ENCODE measurements around the gene ASPHD2. TPM values are rescaled to one million over a fixed set of nuclear protein-coding genes. Genes with fewer than 3 reads are reported as not detected.
"Not testable (repeated sequence)": the region's sequence is repeated elsewhere in the genome, so short reads cannot be mapped to it uniquely, and the experiment has no call there.

Gene ASPHD2
- total RNA-seq, 1 donor from 2014 or later = 14.2 TPM

DNA sequence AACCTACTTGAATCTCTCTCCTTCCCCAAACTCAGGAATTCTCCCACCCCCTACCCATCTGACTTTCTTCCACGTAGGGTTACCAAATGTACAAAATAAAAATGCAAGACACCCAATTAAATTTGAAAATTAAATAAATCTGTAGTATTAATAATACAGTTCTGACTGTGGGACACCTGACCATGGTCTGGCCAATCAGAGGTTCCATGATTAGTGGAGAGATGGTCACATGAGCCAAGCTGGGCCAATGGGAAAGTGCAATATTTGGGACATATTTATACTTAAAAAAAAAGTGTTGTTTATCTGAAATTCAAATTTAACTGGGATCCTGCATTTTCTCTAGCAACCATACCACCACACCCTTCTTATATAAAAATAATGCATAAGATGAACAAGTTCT is 29.8 kb upstream of the ASPHD2 start:
- Mint-ChIP-seq H3K9me3 (no peaks in the 10 kb centered on the region), H3K36me3 (ENCODE audit: low read depth) (no peaks in the 10 kb centered on the region), H3K27ac (no peak overlapping the region), H3K4me3 (ENCODE audit: low read depth) (no peak overlapping the region), H3K27me3 (ENCODE audit: low read depth) (no peaks in the 10 kb centered on the region), H3K4me1 (ENCODE audit: low read depth) (peaks cover 5% of the 10 kb centered on the region)
- no peak for DNase-seq (ENCODE audit: low spot score)
- intact Hi-C loops (cut with micrococcal nuclease) = no loop called here

GRCh38 chr22:26401726-26402125 is 27.3 kb upstream of the ASPHD2 start:
- H3K27ac Mint-ChIP-seq = no peak overlapping the region

DNA sequence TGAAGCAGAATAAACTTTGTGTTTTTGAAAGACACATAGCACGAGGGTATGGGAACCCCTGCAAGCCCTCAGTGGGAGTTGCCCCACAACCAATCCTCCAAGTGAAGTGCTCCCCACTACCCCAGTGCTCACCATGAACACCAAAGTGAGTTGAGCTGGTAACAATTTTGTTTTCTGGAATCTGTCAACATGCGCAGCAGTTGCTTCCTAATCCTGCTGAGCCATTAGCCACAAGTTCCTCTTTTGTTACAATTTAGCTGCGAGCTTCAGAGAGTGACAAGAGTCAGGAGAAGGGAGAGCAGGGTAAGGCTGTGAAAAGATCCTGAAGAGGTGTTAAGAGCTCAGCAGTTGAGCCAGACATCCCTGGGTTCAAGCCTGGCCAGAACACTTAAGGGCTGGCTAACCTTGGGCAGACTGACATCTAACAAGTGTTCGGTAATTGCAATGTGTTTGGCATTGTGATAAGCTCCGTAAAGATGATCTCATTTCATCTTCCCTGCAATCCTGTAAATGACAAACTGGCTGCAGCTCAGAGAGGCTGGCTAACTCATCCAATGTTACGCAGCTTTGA is 24.1 kb upstream of the ASPHD2 start:
- intact Hi-C loops (cut with micrococcal nuclease) = no loop called here
- no peaks in the 10 kb centered on the region for H3K36me3 Mint-ChIP-seq (ENCODE audit: low read depth)
- H3K27ac Mint-ChIP-seq = no peak overlapping the region

More at GRCh38 chr22:26401726-26402125, 27.3 kb upstream of the ASPHD2 start:
- peaks cover 12% of the 10 kb centered on the region for H3K4me1 Mint-ChIP-seq (ENCODE audit: low read depth)
- no peak for DNase-seq (ENCODE audit: low spot score)
- intact Hi-C loops (cut with micrococcal nuclease) = no loop called here
- no peak overlapping the region for H3K4me3 Mint-ChIP-seq (ENCODE audit: low read depth)
- H3K27me3 Mint-ChIP-seq (ENCODE audit: low read depth) = no peaks in the 10 kb centered on the region
- no peaks in the 10 kb centered on the region for H3K9me3 Mint-ChIP-seq
- no peaks in the 10 kb centered on the region for H3K36me3 Mint-ChIP-seq (ENCODE audit: low read depth)

GRCh38 chr22:26406118-26406517 is 22.9 kb upstream of the ASPHD2 start:
- no peaks in the 10 kb centered on the region for H3K36me3 Mint-ChIP-seq (ENCODE audit: low read depth)
- H3K4me3 Mint-ChIP-seq (ENCODE audit: low read depth) = no peak overlapping the region
- peaks cover 6% of the 10 kb centered on the region for H3K27me3 Mint-ChIP-seq (ENCODE audit: low read depth)
- intact Hi-C loops (cut with micrococcal nuclease) = no loop called here
- no peaks in the 10 kb centered on the region for H3K9me3 Mint-ChIP-seq
- DNase-seq (ENCODE audit: low spot score) = no peak
- no peak overlapping the region for H3K27ac Mint-ChIP-seq
- H3K4me1 Mint-ChIP-seq (ENCODE audit: low read depth) = peaks cover 12% of the 10 kb centered on the region

More for the DNA sequence above, 24.1 kb upstream of the ASPHD2 start:
- Mint-ChIP-seq H3K4me3 (ENCODE audit: low read depth) (no peak overlapping the region), H3K9me3 (no peaks in the 10 kb centered on the region), H3K4me1 (ENCODE audit: low read depth) (peaks cover 12% of the 10 kb centered on the region), H3K27me3 (ENCODE audit: low read depth) (peaks cover 5% of the 10 kb centered on the region)
- no peak for DNase-seq (ENCODE audit: low spot score)

DNA sequence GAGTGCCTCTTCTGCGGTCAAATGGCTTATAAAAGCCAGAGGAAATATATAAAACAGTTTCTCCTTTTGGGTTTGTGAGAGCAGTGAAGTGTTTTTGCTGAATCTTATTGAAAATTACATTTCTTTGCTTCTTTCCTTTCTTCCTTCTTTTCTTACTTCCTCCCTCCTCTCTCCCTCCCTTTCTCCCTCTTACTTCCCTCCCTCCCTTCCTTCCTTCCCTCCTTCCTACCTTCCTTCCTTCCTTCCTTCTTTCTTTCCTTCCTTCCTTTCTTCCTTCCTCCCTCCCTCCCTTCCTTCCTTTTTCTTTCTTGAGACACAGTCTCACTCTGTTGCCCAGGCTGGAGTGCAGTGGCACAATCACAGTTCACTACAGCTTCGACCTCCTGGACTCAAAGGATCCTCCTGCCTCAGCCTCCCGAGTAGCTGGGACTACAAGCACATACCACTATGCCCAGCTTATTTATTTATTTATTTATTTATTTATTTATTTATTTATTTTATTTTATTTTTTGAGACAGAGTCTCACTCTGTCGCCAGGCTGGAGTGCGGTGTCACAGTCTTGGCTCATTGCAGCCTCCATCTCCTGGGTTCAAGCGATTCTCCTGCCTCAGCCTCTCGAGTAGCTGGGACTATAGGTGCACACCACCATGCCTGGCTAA is 20.4 kb upstream of the ASPHD2 start:
- H3K4me1 Mint-ChIP-seq (ENCODE audit: low read depth); H3K9me3 Mint-ChIP-seq; H3K36me3 Mint-ChIP-seq (ENCODE audit: low read depth); intact Hi-C loops (cut with micrococcal nuclease); DNase-seq (ENCODE audit: low spot score); H3K4me3 Mint-ChIP-seq (ENCODE audit: low read depth); H3K27me3 Mint-ChIP-seq (ENCODE audit: low read depth); H3K27ac Mint-ChIP-seq: not testable (repeated sequence)

DNA sequence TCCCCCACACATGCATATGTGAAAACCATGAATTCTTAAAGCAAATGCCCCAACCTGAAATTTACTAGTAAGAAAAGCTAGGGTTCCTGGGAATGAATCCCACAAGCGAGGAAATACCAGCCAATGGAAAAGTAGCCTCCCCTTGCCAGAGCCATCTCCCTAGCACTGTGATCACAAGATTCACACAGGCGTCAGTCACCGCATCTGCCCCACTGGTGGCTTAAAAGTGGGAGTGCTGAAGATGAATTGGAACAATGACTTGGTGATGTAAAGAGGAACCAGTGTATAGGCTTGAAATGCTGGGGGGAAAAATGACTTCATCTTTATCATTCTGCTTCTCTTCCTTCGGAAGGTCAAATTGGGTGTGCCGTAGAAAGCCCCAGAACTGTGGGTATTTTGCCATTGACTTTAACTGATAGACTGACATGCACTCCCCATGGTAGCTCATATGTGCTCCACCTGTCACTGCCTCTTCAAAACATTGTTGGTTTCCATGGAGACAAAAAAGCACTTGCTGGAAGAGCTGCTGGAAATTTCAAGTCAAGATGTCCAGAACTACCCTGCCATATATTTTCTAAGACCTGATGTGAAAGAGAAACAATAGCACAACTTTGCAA is 19.2 kb upstream of the ASPHD2 start:
- Mint-ChIP-seq H3K4me1 (ENCODE audit: low read depth) (peaks cover 1% of the 10 kb centered on the region), H3K4me3 (ENCODE audit: low read depth) (no peak overlapping the region), H3K9me3 (no peaks in the 10 kb centered on the region), H3K36me3 (ENCODE audit: low read depth) (no peaks in the 10 kb centered on the region), H3K27me3 (ENCODE audit: low read depth) (peaks cover 12% of the 10 kb centered on the region), H3K27ac (no peak overlapping the region)
- DNase-seq (ENCODE audit: low spot score) = no peak
- intact Hi-C loops (cut with micrococcal nuclease) = no loop called here

DNA sequence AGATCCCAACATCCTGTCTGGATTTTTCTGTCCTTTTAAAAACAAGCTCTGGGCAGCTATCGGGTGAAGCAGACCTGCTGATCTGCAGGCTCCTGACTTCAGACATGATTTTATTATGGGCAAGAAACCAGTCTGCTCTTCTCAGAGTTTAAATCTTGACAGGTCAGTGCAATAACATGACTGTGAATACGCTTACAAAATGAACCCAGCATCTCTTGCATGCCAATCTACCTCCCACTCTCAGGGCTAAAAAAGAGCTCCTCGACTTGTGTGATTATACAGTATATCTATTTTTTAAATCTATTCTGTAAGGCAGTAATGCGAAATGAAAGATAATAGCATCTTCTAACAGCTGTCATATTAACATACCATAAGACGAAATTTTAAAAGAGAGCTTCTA is 18.7 kb upstream of the ASPHD2 start:
- Mint-ChIP-seq H3K4me1 (ENCODE audit: low read depth) (no peaks in the 10 kb centered on the region), H3K9me3 (no peaks in the 10 kb centered on the region), H3K4me3 (ENCODE audit: low read depth) (no peak overlapping the region), H3K36me3 (ENCODE audit: low read depth) (no peaks in the 10 kb centered on the region), H3K27ac (no peak overlapping the region), H3K27me3 (ENCODE audit: low read depth) (peaks cover 12% of the 10 kb centered on the region)
- no peak for DNase-seq (ENCODE audit: low spot score)
- intact Hi-C loops (cut with micrococcal nuclease) = no loop called here

DNA sequence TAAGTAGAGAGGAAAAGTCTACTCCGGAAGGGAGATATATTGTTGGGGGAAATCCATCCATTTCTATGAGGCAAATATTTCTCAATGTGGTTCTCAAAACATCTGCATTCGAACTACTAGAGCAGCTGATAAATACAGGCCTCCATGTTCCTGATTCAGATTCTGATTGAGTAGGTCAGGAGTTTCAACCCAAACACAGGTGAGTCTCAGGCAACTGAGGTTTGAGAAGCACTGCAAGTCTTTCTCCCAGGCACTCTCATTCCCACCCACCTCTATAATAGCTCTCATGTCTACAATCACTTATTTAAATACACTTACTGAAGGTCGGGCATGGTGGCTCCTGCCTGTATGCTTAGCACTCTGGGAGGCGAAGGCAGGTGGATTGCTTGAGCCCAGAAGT is 14.7 kb upstream of the ASPHD2 start:
- Mint-ChIP-seq H3K27me3 (ENCODE audit: low read depth) (peaks cover 29% of the 10 kb centered on the region), H3K4me3 (ENCODE audit: low read depth) (no peak overlapping the region), H3K9me3 (no peaks in the 10 kb centered on the region), H3K4me1 (ENCODE audit: low read depth) (peaks cover 5% of the 10 kb centered on the region), H3K27ac (no peak overlapping the region), H3K36me3 (ENCODE audit: low read depth) (no peaks in the 10 kb centered on the region)
- intact Hi-C loops (cut with micrococcal nuclease) = no loop called here
- DNase-seq (ENCODE audit: low spot score) = no peak

DNA sequence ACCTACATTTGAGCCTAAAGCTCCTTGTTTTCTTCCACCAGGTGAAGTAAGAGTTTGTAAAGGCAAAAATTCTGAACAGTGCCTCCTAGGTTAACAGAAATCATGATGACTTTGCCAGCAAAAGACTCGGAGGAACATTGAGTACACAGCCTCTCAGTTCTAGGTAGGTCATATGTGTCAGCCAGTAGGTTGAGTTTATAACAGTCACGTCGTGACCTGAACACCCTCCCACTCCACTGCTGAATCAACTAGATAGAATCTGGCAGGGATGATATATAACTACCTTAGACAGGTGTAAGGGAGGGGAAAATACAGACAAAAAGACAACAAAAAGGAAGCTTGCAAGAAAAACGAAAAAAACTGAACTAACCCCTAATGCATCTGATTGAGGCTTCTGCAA is 12.8 kb upstream of the ASPHD2 start:
- Mint-ChIP-seq H3K27me3 (ENCODE audit: low read depth) (peaks cover 26% of the 10 kb centered on the region), H3K4me1 (ENCODE audit: low read depth) (peaks cover 5% of the 10 kb centered on the region), H3K4me3 (ENCODE audit: low read depth) (no peak overlapping the region), H3K36me3 (ENCODE audit: low read depth) (no peaks in the 10 kb centered on the region), H3K9me3 (no peaks in the 10 kb centered on the region), H3K27ac (no peak overlapping the region)
- intact Hi-C loops (cut with micrococcal nuclease) = no loop called here
- no peak for DNase-seq (ENCODE audit: low spot score)

- intact Hi-C loops (cut with micrococcal nuclease) = no loop called here
- Mint-ChIP-seq H3K36me3 (ENCODE audit: low read depth) (no peaks in the 10 kb centered on the region), H3K27me3 (ENCODE audit: low read depth) (peaks cover 29% of the 10 kb centered on the region), H3K4me3 (ENCODE audit: low read depth) (no peak overlapping the region), H3K9me3 (no peaks in the 10 kb centered on the region), H3K4me1 (ENCODE audit: low read depth) (peaks cover 5% of the 10 kb centered on the region), H3K27ac (no peak overlapping the region)
- no peak for DNase-seq (ENCODE audit: low spot score)
Measured at GRCh38 chr22:26416670-26417276, 12.3 kb upstream of the ASPHD2 start.

- Mint-ChIP-seq H3K27ac (no peak overlapping the region), H3K27me3 (ENCODE audit: low read depth) (peaks cover 30% of the 10 kb centered on the region), H3K9me3 (no peaks in the 10 kb centered on the region), H3K4me3 (ENCODE audit: low read depth) (no peak overlapping the region), H3K36me3 (ENCODE audit: low read depth) (no peaks in the 10 kb centered on the region), H3K4me1 (ENCODE audit: low read depth) (peaks cover 5% of the 10 kb centered on the region)
- intact Hi-C loops (cut with micrococcal nuclease) = no loop called here
- no peak for DNase-seq (ENCODE audit: low spot score)
Measured at GRCh38 chr22:26417406-26417805, 11.7 kb upstream of the ASPHD2 start.

- no peaks in the 10 kb centered on the region for H3K36me3 Mint-ChIP-seq (ENCODE audit: low read depth)
Measured at GRCh38 chr22:26418620-26419019, 10.4 kb upstream of the ASPHD2 start.

DNA sequence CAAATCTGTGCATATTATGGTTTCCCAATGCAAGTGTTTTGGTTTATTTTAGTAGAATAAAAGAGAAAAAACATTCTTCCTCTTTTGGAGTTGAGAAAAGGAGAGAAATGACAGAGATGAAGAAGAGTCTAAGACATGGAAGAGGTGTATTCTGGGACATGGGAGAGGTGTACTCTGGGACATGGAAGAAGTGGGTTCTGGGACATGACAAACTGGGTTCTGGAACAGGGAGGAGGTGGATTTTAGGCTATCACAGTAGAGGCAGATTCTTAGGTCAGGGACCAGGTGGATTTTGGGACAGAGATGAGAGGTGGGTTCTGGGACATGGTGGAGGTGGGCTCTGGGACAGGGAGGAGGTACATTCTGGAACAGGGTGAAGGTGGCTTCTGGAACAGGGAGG is 2.1 kb upstream of the ASPHD2 start:
- H3K4me3 Mint-ChIP-seq (ENCODE audit: low read depth) = peak overlapping the region; percentile 79
- H3K27ac Mint-ChIP-seq = peak overlapping the region; percentile 90
- intact Hi-C loops (cut with micrococcal nuclease) = no loop called here

More at GRCh38 chr22:26418620-26419019, 10.4 kb upstream of the ASPHD2 start:
- intact Hi-C loops (cut with micrococcal nuclease) = no loop called here
- Mint-ChIP-seq H3K27me3 (ENCODE audit: low read depth) (peaks cover 27% of the 10 kb centered on the region), H3K27ac (no peak overlapping the region), H3K9me3 (peaks cover 12% of the 10 kb centered on the region), H3K4me3 (ENCODE audit: low read depth) (no peak overlapping the region), H3K4me1 (ENCODE audit: low read depth) (peaks cover 5% of the 10 kb centered on the region)
- no peak for DNase-seq (ENCODE audit: low spot score)

More for the DNA sequence above, 2.1 kb upstream of the ASPHD2 start:
- DNase-seq (ENCODE audit: low spot score) = no peak
- peaks cover 15% of the 10 kb centered on the region for H3K9me3 Mint-ChIP-seq
- H3K27me3 Mint-ChIP-seq (ENCODE audit: low read depth) = peaks cover 15% of the 10 kb centered on the region
- H3K36me3 Mint-ChIP-seq (ENCODE audit: low read depth) = peaks cover 5% of the 10 kb centered on the region
- peaks cover 35% of the 10 kb centered on the region for H3K4me1 Mint-ChIP-seq (ENCODE audit: low read depth)

All from activated T-helper 2 cell treated with anti-CD3 and anti-CD28 coated beads, Interferon-gamma antibody, Interleukin-2, Interleukin-4, amounts not matched to agents 10 μg/mL and 5 μg/mL and 100 μg/mL, durations not matched to agents 14 hours and 24 hours and 36 hours (primary cell).